ENCODE data around the gene BCL2L13.
"Not testable (repeated sequence)": the region's sequence is repeated elsewhere in the genome, so short reads cannot be mapped to it uniquely, and the experiment has no call there.

Gene BCL2L13, protein sequence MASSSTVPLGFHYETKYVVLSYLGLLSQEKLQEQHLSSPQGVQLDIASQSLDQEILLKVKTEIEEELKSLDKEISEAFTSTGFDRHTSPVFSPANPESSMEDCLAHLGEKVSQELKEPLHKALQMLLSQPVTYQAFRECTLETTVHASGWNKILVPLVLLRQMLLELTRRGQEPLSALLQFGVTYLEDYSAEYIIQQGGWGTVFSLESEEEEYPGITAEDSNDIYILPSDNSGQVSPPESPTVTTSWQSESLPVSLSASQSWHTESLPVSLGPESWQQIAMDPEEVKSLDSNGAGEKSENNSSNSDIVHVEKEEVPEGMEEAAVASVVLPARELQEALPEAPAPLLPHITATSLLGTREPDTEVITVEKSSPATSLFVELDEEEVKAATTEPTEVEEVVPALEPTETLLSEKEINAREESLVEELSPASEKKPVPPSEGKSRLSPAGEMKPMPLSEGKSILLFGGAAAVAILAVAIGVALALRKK

DNA sequence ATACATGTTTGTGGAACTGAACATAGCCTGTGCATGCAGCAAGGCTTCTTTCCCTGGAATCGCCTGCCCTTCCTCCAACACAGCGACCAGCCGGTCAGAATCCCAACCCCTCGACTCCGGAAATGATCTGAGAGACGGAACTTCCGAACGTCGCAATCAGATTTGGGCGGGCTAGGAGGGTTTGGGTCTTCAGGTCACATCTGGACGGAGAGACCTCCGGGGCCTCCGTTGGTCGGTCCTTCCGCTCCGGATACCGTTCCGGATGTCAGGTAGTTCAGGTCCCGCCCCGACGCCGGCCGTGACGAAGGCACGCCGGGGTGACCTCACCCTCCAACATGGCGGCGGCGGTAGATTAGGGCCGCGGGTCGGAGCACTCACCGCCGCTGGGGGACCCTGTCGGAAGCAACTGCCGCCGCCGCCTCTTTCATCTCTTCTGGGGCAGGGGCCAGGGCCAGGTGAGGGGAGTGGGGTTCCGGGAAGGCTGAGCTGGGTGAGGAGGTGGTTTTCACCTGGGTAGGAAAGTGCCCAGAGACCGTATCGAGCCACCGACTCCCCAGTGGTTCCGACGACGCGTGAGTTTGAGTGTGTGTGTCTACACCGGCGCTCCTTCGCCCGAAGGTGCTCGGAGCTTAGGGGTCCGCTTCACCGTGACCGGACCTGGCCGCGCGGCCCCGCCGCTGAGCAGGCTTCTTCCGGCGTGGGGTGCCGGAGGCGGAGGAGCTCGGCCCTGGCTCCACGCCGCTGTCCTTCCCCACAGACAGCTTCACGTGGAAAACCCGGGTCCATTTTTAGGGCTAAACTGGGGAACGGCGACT is at the start of gene BCL2L13:
Gene BCL2L13 (plus strand): TSS at position 326 of the 815 bp plus-strand sequence. CDS start 16,955 bp downstream, outside the sequence.
- DNase-seq = peak; percentile 92 to 97

DNA sequence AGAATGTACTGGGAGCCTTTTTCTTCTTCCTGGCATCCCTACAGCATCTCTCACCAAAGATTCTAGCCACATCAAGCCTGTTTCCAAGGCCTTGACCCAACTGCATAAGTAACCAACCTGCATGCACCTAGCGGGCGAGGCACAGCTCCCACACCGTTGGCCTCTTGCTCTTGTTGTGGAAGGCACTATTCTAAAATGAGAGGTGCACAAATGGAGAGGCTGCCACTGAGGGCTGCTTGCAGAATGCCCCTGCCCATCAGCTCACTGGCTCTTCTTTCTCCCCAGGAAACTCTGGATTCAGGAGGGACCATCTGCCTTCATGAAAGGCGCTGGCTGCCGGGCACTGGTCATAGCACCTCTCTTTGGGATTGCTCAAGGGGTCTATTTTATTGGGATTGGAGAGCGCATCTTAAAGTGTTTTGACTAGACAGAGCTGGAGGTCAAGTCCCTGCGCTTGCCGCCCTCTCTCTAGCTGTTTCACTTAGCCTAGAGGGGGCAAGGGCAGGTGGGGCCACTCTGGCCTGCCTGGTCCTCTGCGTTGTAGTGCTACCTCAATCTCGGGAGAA is 48.7 kb upstream of the BCL2L13 start:
- DNase-seq = no peak

DNA sequence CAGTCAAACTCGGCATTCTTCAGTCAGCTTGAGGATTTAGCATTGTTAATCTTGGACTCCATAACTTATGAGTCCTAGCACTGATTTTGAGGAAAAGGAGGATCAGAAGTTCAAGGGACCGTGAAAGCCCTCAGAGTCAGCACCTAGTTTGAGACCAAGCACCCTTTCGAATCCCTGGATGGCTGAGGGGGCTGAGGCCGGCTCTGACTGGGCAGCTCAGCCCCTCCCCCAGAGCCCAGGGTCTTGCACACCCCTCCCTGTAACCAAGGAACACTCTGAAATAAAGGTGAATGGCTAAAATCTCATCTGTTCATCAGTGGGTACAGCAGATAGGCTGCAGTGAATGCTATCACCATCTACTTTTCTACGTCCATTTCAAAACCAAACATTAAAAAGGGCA is 48.0 kb upstream of the BCL2L13 start:
- DNase-seq = no peak

DNA sequence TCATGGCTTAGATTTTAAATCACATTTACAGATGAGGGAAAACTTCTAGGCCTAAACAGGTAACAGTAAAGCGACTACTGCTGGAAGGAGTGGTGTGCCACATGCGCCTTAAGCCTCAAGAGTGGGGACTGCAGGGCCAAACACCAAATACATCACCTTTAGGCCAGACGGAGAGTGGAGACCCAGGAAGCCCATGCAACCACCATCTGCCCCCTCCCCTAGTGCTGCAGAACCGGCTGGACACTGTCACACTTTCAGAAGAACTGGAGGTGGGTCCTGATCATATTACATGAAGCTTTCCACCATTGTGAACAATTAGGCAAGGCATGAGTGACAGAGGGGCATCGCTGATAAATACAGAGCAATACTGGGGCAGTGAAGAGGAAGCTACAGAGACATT is 46.4 kb upstream of the BCL2L13 start:
- DNase-seq = no peak

DNA sequence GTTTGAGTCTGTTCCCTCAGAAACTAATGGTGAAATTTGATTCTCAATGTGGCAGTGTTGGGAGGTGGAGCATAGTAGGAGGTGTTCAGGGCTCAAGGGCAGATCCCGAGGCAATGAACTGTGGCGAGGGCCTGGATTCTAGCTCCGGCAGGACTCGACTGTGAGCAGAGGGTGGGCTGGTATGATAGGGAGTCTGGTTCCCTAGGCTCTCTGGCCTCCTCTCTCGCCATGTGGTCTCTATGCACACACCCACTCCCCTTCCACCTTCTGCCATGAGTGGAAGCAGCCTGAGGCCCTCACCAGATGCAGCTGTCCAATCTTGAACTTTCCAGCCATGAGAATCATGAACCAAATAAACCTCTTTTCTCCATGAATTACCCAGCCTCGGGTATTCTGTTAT is 42.3 kb upstream of the BCL2L13 start:
- no peak for DNase-seq

DNA sequence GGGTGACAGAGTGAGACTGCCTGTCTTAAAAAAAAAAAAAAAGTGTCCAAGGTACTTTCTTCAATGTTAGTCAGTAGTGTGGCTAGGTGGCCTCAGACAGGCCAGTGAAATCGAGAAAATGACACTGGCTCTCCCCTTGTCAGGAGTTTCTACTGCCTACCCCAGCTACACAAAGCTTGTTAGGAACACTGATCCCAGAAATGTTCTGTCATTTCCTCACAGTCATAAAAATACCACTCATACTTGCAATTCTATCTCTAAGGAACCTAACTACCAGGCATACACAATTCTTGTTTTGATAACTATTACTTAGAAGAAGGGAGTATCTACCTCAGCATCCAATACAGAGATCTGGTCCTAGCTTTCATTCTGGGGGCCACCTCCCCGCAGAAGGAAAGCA is 41.3 kb upstream of the BCL2L13 start:
- DNase-seq = no peak

DNA sequence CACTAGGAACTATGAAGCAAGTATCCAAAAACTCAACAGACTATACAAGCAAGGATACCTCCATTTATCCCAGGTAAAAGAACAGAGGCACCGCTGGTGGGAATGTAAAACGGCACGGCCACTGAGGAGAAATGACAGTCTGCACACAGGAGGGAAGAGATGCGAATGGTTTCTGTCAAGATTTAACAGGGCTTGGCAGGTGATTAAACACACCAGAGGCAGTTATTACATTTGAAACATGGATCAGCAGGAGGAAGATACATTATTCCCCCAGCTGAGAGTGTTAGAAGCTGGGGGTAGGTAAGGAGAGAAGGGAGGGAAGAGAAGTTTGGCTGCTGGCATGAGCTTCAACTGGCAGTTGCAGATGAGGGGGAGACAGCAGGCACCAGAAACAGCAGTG is 40.2 kb upstream of the BCL2L13 start:
- DNase-seq = no peak

DNA sequence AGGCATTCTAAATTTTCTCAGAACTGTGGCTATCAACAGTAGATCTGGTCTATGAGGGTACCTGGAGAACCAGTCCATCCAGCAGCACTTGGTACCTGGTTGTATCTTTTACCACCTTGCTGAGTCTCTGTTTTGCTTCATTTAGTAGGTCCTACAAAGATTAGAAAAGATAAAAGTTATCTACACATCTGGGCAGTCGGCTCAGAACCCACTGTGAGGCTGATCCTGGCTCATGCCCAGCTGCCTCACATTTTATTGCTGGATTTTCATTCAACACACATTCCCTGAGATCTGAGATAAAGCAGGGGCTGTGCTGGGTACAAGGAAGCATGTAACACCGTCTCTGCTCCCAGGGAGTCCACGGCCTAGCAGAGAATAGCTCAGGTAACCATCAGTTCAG is 37.5 kb upstream of the BCL2L13 start:
- no peak for DNase-seq

DNA sequence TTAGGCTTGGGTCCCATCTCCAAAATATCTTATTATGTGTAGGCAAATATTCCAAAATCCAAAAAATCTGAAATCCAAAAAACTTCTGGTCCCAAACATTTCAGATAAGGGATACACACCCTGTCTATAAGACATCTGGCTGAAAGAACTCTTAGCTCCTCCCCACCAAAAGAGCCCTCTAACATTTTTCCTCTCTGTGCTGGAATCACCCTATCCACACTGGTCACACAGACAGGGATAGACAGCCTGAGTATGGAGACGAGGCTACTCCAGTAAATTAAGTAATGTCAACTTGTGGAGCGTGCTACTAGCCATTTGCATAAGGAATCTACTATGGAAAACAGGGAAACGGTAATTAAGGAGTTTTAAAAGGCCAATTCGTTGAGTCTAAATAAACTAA is 34.9 kb upstream of the BCL2L13 start:
- no peak for DNase-seq

DNA sequence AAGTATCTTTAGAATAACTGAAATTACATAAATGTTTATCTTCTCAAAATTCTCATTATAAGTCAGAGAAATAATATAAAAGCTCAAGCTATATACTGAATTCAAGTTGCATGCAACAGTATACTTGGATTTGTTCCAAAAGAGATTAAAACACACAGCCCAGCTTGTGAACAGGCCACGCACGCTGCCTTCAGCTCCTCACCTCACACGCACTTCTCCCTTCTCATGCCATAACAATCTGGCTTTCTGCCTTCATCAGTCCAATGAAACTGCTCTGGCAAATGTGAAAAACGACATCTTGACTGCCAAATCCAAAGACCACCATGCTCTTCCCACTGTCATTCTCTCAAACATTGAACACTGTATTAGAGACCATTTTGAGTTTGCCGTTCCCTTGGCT is 32.1 kb upstream of the BCL2L13 start:
- no peak for DNase-seq

DNA sequence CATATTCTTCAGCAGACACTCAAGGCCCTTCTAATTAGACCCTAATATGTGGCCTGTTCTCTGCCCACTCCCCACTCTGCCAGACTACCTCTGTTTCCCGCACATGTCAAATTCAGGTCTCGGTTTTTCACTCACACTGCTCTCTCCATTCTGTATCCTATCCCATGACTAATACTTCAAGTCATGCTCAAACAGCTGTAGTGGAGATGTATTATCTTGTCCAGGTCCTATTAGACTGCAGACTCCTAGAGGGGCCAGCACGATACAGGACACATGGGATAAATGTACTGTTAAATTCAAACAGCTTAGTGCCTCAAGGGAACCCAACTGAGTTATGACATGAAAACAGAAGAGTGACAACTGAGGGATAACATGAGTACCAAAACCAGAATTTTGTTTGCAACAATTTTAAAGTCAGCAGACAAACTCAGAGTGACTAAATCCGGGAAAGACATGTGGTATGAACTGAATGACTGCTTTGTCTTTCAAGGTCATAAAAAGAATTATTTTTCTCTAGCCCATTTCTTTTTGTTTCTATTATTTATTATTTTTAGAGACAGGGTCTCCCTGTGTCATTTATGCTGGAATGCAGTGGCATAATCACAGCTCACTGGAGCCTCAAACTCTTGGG is 30.6 kb upstream of the BCL2L13 start:
- DNase-seq = no peak

DNA sequence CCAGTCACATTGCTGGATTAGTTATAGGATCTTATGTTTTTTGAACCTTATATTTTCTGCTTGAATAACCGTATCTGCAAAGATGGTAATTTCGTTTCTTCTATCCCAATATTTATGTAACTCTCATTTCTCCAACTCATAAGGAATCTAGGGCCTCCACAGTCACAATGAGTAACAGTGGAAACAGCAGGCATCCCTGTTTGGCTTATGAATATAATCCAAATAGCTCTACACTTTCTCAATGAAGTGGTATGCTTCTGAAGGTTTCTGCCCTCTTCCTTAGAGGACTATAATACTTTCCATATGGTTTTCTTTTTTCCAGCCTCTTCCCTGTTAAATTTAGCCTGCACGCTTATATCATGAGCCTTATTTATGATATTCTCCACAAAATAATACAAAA is 26.5 kb upstream of the BCL2L13 start:
- DNase-seq = no peak

DNA sequence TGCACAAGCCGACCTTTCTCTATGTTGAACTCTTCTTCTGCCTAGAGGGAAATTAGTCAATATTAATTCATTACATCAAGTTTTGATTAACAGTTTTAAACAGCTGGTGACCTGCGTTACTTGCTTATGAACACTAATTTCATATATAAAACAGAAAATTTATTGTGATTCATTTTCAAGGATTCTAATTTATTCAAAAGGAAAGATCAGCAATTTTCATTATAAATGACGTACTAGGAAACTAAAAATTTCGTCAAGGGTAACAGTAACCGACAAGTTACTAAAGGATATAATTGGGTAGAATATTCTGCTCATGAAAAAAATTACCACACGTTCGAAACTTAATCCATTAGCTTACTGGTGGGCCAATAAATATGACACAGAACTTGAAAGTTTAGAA is 25.3 kb upstream of the BCL2L13 start:
- DNase-seq = no peak

DNA sequence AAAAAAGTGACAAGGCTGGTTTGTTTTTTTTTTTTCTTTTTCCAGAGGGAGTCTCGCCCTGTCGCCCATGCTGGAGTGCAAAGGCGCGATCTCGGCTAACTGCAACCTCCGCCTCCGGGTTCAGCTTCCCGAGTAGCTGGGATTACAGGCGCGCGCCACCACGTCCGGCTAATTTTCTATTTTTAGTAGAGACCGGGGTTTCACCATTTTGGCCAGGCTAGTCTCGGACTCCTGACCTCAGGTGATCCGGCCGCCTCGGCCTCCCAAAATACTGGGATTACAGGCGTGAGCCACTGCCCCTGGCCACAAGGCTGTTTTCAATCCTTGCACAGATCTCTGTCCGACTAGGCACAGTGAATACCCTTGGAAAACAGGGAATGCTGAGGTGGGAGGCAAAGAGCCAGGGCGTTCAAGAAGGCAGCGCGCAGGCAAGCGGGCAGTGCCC is 10.6 kb upstream of the BCL2L13 start:
- DNase-seq = no peak

DNA sequence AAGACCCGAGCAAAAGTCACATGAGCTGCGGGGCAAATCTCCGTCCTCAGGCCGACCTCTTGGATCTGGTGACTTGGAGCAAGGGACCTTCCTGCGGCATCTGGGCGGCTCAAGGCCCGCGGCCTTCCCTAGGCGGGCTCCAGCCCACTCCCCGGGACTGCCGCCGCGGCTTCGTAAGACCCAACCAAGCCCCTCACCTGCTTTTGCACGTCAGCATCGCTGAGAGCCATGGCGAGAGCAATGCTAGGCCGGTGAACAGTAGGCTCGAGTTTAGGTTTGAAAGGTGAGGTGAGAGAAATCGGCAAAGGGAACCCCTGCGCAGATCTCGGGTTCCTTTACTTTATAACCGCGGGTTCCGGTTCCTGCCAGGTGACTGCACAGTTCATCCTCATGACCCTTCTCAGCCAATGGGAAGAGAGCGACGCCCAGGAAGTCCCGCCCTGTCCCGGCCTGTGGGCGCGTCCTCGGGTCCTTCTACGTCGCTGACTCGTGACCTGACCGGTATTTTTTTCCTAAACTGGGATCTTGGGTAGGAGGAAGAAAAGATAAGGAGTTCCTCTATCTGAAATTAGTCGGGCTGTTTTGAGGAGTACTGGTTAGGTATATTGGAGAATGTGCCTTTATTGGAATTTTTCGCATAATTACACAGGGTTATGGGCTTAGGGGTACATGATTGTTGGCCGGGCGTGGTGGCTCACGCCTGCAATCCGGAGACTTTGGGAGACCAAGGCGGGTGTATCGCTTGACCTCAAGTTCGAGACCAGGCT is 10.0 kb upstream of the BCL2L13 start, which contains the start of gene ATP6V1E1:
Gene ATP6V1E1 (minus strand): TSS at position 344 of the 767 bp plus-strand sequence. CDS start 114 bp downstream, at position 230.
- DNase-seq = peak; percentile 92 to 95

DNA sequence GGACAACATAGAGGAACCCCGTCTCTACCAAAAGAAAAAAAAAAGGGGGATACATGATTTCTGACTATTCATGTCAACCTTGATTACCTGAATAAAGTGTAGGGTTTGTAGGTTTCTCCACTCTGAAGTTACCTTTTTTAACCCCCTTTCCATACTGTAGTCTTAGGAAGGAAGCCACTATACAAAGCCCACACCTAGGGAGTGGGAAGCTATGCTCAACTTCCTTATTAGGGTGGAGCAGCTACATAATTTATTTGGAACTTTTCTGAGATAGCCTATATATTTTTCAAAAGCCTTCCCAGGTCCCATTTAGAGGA is 9.4 kb upstream of the BCL2L13 start:
- no peak for DNase-seq

DNA sequence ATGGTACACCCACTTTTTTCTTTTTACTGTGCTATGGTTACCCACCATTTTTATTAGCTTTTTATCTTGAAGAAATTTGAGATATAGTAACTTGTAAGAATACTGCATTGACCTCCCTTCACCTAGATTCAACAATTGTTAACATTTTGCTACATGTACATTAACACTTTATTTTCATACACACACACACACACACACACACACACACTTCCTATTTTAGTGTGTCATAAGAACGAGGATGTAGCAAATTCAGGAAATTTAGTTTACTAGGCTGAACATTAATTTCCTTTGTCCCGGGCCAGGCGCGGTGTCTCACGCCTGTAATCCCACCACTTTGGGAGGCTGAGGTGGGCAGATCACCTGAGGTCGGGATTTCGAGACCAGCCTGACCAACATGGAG is 8.9 kb upstream of the BCL2L13 start:
- no peak for DNase-seq

DNA sequence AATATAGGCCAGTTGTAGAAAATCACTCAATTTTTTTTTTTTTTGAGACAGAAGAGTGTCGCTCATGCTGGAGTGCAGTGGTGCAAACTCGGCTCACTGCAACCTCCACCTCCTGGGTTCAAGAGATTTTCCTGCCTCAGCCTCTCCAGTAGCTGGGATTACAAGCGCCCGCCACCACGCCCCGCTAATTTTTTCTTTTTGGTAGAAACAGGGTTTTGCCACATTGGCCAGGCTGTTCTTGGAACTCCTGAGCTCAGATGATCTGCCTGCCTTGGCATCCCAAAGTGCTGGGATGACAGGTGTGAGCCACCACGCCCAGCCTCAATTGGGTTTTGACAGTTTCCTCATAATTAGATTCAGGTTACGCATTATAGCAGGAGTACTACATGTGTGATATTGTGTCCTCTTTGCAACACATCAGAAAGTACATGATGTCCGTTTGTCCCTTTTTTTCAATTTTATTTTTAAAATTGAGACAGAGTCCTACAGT is 7.4 kb upstream of the BCL2L13 start:
- no peak for DNase-seq

DNA sequence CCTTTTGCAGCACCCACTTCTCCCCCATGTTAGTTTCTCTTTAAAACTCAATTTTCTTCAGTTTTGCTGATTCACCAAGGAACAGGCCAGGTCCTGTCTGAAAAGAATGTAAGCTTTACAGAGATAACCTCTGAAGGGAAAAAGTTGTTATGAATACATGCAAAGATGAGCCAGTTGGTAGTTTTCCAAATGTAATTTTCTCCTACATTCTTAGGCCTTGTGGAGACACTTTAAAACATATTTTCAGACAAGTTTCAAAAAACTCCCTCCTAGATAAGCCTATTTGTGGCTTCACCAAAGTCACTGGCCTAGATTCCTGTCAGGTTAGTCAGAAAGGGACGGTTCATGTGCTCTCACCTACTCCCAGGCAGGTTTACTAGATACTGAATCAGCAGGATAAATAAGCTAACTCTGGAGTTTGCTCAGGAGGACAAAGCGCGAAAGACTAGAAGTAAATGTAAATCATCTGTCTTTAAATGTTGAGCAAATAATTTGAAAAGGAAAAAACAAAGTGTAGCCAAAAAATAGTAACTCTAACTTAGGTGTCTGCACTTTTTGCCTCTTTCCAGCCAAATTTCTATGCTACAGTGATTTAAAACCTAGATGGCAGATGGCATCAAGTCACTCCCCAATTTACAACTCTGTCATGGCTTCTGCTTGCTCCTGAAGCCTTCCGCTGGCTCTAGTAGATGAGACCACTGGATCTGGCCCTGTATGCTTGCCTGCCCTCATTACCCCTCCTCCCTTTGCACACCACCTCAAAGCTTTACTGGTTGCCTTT is 5.2 kb upstream of the BCL2L13 start:
- no peak for DNase-seq

DNA sequence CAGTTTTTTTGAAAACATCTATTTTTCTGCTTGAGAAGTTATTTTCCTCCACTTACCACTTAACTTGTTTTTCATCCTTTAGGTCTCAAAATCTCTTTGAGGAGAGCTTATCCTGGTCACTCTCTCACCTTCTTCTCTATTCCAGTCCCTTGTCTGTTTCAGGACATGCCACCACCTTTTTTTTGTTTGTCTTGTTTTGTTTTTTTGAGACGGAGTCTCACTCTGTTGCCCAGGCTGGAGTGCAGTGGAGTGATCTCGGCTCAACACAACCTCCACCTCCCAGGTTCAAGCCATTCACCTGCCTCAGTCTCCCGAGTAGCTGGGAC is 4.6 kb upstream of the BCL2L13 start:
- DNase-seq = no peak

DNA sequence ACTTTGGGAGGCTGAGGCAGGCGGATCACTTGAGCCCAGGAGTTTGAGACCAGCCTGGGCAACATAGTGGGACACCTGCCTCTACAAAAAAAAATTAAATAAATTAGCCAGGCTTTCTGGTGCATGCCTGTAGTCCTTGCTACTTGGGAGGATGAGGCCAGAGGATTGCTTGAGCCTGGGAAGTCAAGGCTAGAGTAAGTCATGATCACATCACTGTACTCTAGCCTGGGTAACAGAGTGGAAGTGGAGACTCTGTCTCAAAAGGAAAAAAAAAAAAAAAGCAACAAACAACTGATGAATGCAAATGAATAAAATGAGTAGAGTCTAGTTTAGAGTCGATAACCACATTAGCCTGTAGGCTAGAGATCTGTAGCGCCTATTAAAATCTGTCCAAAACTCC is 3.9 kb upstream of the BCL2L13 start:
- DNase-seq = no peak

DNA sequence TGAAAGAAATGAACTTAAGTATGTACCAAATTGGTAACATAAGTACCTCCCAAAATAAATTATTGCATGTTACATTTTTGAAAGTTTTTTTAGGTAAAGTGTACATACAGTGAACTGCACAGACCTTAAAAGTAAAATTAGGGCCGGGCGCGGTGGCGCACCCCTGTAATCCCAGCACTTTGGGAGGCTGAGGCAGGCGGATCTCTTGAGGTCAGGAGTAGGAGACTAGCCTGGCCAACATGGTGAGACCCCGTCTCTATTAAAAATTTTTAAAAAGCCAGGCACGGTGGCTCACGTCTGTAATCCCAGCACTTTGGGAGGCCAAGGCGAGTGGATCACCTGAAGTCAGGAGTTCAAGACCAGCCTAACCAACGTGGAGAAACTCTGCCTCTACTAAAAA is 1.7 kb upstream of the BCL2L13 start:
- DNase-seq = not testable (repeated sequence)

Measured in SHP77 (cell line).